Kidney glomerular epithelial cell (primary cell): ENCODE results near the gene PCDH9.

Experiments
- DNase-seq: peaks from one replicate; lab custom pipeline; 2025; lab: John Stamatoyannopoulos, UW

Gene PCDH9

DNA sequence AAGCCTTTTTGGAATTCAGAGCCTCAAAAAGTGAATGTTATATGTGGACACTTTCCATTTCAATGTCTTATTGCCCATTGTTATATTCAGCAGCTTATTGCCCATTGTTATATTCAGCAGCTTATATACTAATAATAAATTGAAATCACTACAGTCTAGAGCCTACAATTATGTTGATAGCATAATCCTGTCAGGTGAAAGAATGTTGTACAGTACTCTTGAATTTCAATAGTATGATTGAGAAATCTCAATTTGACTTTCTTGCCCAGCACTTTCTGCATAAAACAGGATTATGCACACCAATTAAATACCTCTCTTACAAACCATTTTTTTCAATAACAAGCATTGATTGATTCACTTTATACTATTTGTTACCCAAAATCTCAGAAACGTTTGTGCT is 260.8 kb downstream of the PCDH9 start:
- no peak for DNase-seq

DNA sequence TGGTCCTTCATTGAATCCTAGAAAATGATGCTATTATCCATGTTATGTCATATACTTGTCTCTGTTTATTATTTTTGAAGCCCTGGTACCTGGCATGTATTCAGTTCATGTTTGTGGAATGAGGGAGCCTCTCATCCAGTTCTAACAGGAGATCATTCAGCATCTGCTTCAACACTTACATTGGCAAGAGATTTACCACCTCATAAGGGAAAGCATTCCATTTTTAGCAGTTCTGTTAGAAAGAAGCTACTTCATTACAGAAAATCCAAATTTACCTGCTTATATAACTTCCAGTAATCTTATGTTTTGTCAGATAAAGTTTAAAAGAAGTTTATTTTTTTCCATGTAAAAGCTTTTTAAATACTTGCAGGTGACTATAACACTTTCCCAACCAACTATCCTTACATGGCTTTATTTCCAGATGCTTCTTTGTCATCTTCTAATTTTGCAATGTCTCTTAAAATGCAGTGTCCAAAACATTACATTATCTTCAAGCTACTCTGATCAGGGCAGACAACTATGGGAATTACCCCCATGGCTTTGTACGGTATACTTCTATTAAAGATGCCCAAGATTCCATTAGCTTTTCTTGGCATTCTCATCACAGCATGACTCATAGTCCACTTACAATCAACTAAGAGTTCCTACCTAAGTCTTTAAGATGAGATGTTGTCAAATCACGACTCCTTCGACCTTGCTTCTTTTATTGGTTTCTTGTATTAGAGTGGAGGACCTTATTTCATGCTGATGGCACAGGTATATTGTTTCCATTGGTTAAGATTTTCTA is 262.1 kb downstream of the PCDH9 start:
- no peak for DNase-seq

DNA sequence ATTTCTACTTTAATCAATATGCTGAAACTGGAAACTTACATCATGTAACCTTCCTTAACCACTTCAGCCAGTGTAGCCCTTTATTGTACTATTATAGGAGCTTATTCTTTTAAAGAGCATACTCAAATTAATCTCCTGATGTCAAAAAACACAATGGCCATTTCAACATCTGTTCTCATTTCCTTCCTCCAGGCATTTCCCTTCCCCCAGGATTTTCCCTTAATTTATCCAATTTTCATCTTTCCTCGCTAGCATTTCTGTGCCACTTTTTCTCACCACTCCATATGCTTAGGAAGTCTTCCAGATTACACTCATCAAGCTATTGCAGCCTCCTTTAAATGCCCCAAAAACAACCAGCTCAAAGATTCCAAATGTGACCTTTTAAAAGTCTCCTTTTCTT is 265.0 kb downstream of the PCDH9 start:
- DNase-seq = no peak

DNA sequence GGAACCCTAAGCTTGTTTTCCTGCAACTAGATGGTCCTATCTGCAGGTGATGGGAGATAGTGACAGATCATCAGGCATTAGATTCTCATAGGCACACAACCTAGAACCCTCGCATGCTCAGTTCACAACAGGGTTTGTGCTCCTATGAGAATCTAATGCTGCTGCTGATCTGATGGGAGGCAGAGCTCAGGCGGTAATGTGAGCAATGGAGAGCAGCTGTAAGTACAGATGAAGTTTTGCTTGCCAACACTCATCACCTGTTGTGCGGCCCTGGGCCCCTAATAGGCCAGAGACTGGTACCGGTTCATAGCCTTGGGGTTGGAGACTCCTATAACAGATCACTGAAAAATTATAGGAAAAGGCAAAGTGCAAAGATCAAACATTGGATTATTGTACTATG is 267.2 kb downstream of the PCDH9 start:
- no peak for DNase-seq

DNA sequence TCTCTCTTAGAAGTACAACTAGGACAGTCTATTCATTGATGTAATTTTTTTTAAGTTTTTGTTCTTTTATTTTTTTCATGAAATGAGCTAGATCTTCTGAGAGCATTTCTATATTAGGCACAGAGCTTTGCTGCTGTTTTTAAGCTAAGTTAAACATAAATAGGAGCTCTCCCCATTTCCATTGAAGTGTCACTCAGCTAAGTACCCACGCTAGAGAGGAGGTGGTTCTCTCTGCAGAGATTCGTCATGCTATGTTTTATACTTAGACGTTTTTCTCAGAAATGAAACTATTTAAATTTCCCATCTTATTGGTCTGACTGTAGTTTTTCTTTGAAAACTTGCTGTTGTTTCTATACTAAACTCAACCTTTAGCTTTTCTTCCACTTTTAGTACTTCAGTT is 271.5 kb downstream of the PCDH9 start:
- DNase-seq = no peak

DNA sequence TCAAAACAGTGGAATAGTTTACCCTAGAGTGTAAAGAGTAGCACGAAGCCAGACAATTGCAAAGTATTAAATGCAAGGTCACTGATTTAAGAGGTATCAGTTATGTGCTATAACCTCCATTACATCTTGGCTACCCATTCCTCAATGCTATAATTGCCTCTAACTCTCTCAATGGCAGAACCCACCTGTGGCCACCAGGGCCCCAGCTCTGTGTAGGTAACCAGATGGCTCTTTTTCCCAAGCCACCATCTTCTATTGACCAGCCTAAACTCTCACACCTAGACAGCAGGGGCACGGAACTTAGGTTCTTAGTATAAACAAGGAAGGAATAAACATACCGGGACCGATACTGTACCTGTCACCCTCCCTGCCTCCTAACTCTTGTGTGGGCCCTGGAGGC is 277.6 kb downstream of the PCDH9 start:
- no peak for DNase-seq

DNA sequence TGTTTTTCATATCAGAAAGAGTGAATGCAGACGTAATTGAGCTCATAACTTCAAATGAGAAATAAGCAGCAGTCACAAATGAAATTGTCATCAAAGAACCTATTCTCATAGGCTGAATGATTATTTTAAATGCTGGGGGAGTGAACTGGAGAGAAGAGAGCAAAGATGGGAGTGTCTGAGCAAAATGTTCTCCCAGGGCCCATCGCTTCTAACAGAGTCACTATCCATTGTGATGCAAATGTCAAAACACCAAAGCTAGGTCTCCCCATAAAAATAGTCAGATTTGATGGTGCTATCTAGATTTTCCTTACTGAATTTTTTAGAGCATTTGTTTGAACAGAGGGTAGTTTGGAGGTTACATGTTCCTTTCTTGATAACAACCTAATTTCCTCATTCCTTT is 278.7 kb downstream of the PCDH9 start:
- no peak for DNase-seq

DNA sequence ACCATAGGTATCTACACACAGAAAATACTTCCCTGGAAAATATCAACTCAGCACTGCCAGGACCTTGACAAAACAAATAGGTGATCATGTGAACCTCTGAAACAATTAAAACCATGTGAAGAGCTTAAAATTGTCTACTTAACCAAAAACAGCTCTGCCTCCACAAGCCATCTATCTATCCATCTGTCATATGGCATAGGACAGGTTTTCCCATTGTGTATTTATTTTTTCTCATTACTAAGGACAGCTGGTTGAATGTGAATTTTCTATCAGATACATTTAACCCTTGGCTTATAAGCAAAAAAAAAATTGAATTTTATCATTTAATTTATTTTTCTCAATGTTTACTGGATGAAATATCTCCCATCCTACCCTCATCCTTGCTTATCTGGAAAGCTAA is 279.5 kb downstream of the PCDH9 start:
- DNase-seq = no peak

DNA sequence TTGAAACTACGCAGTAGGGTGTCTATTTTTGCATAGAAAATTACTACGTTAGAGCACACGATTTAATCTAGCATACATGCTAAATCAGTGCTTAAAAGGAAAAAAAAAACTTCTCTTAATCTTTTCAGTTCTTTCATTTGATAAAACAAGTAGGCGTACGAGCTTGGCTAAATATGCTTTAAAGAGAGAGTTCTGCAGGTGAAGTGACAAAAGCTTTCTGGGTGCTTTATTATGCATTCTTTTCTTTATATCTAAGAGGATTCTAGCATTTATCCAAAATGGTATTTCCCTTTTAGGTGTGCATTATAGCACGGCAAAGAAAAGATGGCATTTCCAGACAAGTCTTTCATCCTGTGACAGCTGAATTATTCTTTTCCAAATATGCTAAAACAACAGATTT is 281.2 kb downstream of the PCDH9 start:
- DNase-seq = no peak

DNA sequence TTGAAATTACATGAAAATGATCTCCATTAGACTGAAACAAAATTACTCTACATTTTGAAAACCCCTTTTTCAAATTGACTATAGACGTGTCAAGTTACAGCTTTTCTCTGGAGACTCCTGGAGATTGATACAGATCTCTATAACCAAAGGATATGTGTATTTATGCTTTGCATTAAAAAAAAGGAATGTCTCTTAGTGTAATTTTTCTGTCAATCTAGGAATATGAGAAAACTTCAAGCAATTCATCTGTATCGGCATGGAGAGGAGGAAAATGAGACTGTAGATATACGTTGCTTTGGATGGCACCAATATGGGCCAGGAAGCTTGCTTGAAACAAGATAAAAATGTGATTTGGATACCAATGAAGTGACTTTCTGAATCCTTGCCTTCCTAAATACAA is 286.6 kb downstream of the PCDH9 start:
- no peak for DNase-seq

DNA sequence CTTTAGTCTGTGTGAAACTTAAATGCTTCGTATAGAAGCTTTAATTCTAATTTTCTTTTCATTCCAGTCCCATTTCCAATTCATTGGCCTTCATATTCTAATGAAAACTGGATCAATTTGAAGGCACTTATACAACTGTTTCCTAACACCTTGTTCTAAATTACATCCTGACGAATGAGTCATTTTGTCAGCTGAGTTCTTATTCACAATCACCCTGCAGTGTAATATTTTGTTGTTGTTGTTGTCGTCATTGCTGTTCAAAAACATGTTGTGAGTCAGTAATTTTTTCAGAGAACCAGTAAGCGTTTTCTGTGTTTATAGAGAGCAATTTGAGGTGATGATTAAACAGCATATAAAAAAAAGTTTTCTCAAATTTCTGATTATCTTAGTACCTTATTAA is 290.0 kb downstream of the PCDH9 start:
- DNase-seq = no peak

DNA sequence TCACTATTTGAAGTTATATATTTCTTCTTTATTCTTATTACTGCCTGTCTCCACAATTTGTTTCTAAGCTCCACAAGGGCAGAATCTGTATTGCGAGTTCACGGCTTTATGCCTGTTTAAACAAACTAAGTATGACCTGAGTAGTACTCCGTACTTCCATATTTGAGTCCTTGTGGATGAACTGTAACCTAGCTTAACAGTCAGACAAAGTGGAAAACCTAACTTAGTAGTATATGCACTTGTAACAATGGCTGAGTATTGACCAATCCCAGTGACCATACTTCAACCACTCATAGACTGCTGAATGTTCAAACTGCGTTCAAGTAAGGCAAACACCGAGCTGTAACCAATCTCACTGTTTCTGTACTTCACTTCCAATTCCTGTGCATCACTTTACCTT is 292.7 kb downstream of the PCDH9 start:
- no peak for DNase-seq

DNA sequence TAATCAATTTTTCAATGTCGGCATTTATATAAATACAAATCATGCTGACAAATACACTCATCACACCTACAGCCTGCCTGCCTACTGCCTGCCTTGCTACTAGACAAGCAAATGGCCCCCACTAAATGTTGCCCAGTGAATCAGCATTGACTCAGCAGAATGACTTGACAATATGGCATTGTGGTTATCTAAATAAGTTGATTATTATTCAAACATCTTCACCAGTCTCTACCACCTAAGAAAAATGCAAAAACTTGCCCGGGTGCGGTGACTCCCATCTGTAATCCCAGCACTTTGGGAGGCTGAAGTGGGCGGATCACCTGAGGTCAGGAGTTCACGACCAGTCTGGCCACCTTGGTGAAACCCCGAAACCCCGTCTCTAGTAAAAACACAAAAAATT is 296.1 kb downstream of the PCDH9 start:
- peak; percentile 85 for DNase-seq

DNA sequence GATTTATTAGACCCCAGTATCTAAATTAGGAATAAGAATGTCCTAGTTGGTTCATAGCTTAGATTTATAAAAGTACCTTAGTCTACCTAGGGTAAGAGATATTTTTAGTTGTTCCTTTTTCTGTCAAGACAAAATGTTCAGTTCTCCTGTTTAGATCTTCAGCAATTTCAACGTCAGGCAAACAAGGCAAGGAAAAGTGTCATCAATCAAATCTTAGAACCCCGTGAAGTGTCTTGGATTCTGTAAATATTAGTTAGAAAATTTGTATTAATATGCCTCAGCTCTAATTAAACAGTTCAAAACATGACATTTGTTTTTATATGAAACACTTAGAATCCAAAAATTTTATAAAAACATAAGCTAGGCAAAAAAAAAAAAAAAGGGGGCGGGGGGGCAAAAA is 296.6 kb downstream of the PCDH9 start:
- no peak for DNase-seq

DNA sequence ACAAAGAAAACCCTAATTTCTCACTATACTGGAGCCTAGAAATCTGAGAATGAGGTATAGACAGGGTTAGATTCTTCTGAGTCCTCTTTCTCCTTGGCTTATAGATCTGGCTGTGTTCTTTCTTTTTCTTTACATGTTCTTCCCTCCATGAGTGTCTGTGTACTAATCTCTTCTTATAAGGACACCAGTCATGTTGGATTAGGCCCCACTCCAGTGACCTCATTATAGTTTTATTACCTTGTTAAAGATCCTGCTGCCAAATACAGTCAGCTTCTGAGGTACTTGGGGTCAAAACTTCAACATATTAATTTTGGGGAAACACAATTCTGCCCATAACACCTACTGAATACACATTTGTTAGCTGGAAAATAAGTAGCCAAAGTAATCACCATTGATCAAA is 302.6 kb downstream of the PCDH9 start:
- no peak for DNase-seq

DNA sequence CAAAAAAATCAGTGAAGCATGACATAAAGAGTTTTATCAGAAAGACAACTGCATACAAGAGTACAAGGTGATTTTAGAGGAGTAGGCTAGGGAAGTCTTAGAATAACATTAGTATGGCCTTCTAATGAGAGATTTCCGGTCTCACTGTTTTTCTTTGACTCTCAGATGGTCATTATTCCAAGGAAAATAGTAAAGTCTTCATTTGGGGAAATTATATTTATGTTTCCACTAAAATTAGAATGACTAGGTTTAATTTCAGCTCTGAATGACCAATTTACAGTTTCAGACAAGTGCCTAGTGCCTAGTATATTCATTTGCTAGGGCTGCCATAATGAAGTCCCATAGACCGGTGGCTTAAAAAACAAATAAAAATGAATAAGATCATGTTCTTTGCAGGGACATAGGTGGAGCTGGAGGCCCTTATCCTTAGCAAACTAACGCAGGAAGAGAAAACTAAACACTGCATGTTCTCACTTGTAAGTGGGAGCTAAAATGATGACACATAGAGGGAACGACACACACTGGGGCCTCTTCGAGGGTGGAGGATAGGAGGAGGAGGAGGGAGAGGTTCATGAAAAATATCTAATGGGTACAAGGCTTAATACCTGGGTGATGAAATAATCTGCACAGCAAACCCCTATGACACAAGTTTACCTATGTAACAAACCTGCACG is 303.1 kb downstream of the PCDH9 start:
- peak; percentile 32 for DNase-seq

DNA sequence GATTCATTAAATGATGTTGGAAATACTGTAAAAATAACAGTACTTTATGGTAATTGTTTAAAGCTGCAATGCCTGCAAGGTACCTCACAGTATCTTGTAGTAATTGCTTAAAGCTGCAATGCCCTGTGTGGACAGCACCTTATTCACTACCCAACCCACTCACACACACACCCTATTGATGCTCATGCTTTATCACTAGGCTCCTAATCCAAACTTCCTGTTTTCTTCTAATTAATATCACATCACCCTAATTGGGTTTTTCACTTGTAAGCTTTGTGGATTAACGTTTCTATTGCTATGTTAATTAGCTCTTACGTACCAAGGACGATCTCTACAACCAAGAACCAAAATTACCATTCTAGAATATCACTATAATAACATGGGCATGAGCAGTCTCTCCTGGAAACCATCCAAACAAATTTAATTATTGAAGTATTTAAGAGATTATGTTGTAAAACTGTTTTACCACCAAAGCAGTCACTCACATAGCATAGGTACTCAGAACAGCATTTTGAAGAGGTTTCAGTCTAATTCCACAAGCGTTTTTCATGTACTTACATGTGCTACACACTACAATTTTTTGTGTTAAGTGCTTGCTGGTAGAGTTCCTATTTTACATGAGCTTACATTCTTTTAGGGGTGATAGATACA is 303.8 kb downstream of the PCDH9 start:
- DNase-seq = no peak

DNA sequence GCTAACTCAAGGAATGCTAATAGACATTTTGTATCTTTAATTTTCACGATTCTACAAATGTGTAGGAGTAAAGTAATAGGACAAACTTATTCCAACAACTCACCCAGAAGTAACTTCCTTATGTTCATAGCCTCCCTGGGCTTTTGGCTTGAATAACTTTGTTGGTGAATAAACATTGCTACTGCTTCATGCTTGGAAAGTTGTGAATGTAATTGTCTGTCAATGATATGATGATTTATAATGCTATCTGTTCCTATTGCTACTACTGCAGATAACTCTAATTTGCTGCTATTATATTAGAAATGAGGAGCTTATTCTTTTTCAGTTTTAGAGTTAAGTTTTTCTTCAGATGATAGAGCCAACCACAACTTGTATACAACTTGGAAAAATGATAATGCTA is 307.7 kb downstream of the PCDH9 start:
- peak; percentile 78 for DNase-seq

DNA sequence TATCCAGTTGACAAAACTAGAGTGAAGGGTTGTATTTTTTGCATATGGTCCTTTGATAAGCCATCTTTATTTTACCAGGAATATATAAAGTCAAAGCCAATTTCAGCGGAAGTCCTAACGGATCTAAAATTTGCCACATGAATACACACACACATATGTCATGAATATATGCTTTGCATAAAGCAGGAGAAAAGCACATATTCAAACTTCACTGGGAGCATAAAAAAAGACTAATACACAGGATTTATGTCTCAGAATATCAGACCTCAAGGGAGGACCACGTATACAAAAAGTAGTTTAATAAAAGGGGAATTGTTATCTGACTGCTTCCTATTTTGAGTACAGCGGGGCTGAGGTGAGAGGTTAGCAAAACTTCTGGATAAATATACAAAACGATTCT is 308.7 kb downstream of the PCDH9 start:
- DNase-seq = no peak

DNA sequence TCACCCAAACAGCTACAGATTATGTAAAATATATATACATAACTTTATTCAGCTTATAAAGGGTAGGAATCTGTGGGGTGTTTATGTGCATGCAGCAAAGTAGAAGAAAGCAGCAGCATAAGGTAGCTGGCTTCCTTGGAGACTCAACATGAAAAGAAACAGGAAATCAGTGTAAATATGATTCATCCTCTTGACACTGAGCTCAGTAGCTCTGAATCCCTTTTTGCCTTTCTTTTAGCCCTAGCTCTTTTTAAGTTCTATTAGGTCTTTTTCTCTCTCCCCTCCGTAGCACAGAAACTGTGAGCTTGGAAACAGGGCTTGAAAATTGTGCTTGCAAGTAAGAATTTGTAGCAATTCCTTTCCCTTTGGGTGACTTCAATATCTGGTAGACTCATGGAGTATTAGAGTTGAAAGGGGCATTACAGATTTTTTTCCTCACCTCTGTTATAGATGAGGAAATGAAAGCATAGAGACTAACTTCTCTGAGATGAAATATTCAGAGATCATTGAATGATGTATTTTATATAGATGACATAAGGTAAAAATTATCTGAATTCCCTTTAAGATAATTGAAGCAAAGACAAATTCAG is 314.4 kb downstream of the PCDH9 start:
- peak; percentile 10 for DNase-seq

DNA sequence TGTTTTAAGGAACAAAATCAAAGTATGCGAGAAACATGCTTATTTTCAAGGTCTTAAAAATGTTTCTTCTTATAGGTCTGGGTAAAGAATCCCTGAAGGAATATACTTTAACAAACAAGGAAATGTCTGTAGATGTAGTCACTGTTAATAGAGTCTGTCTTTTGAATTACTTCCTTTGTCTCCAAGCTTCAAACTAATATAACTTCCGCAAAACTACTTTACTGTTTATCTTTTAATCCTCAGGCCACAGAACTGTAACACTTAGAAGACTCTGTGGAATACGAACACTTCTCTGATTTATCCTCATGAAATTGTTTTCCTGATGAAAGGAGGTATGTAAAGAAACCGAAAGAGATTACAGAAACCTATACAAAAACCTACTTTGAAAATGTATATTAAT is 316.0 kb downstream of the PCDH9 start:
- DNase-seq = no peak

DNA sequence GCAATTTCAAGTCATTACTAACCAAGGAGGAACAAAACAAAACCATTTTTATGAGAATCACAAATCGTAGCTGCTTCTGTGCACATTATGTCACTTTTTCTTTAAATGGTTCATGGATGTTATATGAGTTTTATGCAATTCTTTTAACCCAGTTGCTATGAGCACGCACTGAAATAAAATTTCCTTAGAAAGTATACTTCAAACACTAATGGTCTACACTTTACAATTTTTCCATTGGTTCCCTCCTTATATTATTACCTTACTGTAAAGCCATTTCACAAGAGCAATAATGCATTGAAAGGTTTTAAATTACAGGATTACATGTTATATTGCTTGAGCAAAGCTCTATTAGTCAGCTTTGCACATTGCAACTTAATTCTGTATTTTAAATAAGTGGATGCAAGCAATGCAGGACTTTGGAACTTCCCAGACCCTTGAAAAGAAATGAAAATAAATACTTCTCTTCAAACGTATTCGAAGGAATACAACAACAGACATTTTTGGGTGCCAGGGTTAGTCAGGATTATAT is 318.7 kb downstream of the PCDH9 start:
- no peak for DNase-seq

DNA sequence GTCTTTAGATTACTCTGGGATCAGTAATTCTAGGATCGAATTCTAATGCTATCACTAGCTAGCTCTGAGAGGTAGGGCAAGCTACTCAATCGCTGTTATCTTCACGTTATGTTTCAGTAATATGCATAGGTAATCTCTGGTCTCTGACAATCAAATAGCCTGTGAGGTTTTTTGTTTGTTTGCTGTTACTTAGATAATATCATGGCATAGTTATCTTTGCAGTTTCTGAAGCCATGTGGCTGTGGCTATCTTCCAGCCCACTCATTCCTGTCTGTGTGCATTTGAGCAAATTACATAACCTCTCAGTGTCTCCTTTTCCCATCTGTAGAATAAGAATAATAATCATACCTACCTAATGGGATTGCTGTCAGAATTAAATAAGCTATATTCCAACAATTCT is 330.2 kb downstream of the PCDH9 start:
- no peak for DNase-seq
